K562 (cell line): ENCODE measurements around the gene PDCD6IP. TPM values are rescaled to one million over a fixed set of nuclear protein-coding genes. Genes with fewer than 3 reads are reported as not detected.

Experiments
- EP400 ChIP-seq: fragments of 450-650 bp; IDR thresholded peaks from 2 replicates; pipeline ENCODE4 v1.6.1; 2017; ENCODE audit warnings: antibody characterized with exemption, mild to moderate bottlenecking, moderate library complexity
- FIP1L1 ChIP-seq: fragments of 200-400 bp; formaldehyde crosslinking; IDR thresholded peaks from 2 replicates; pipeline ENCODE4 v1.6.1; 2018; ENCODE audit warnings: mild to moderate bottlenecking, low read depth, low read length; ENCODE audit not compliant: poor library complexity, severe bottlenecking
- GATA2 ChIP-seq: sonication (generic); formaldehyde crosslinking; IDR thresholded peaks from 2 replicates; pipeline ENCODE4 v1.4.0; 2020; ENCODE audit warnings: mild to moderate bottlenecking, missing genetic modification reagents
- IFI16 ChIP-seq: fragments of 250-450 bp; sonication (Bioruptor Pico); IDR thresholded peaks from 2 replicates; pipeline ENCODE4 v2.1.2; 2022; ENCODE audit warnings: mild to moderate bottlenecking, inconsistent platforms
- KAT2B ChIP-seq: IDR thresholded peaks from one replicate; pipeline ENCODE4 v1.6.1; 2012; ENCODE audit warnings: low read depth, mild to moderate bottlenecking, control low read depth, inconsistent platforms, low read length, moderate library complexity
- KDM5B ChIP-seq: fragments of 200-600 bp; sonication (generic); IDR thresholded peaks from 2 replicates; pipeline ENCODE4 v1.6.1; 2012; ENCODE audit warnings: low read depth, mild to moderate bottlenecking, moderate library complexity, low read length, control low read depth, inconsistent platforms; ENCODE audit not compliant: insufficient replicate concordance
- MEF2D ChIP-seq: conservative IDR thresholded peaks from 2 replicates; pipeline ENCODE4 v1.6.1; 2016; ENCODE audit warnings: low read depth, missing genetic modification characterization, missing compliant biosample characterization
- NFXL1 ChIP-seq: fragments of 450-650 bp; formaldehyde crosslinking; IDR thresholded peaks from 2 replicates; pipeline ENCODE4 v1.4.0; 2021; ENCODE audit warnings: mild to moderate bottlenecking
- NR4A1 ChIP-seq, 2 experiments: fragments of 250-450 bp in 1 of 2; fragments of 450-650 bp in 1 of 2; sonication (Bioruptor Pico) in 1 of 2; IDR thresholded peaks; 2 replicates each; pipeline versions ENCODE4 v1.4.0 to v1.6.1; 2016 to 2020; ENCODE audit warnings: mild to moderate bottlenecking in 2 of 2, missing compliant biosample characterization in 1 of 2, missing genetic modification characterization in 1 of 2, moderate library complexity in 1 of 2
- PHB ChIP-seq: fragments of 250-450 bp; sonication (Bioruptor Pico); IDR thresholded peaks from 2 replicates; pipeline ENCODE4 v1.5.0; 2021
- PHF8 ChIP-seq: fragments of 200-600 bp; sonication (generic); IDR thresholded peaks from 2 replicates; pipeline ENCODE4 v1.6.1; 2012; ENCODE audit warnings: mixed run types, mild to moderate bottlenecking, inconsistent platforms, low read length, moderate library complexity, borderline replicate concordance
- PHTF2 ChIP-seq: fragments of 250-450 bp; sonication (Bioruptor Pico); IDR thresholded peaks from 2 replicates; pipeline ENCODE4 v1.5.0; 2021; ENCODE audit warnings: mild to moderate bottlenecking
- POU5F1 ChIP-seq: fragments of 150-350 bp; IDR thresholded peaks from 2 replicates; pipeline ENCODE4 v1.6.1; 2014; ENCODE audit warnings: borderline replicate concordance, low read length, low read depth, mild to moderate bottlenecking; ENCODE audit not compliant: partially characterized antibody
- ZFX ChIP-seq: sonication (generic); formaldehyde crosslinking; IDR thresholded peaks from 2 replicates; pipeline ENCODE4 v1.8.0; 2022; ENCODE audit warnings: mild to moderate bottlenecking, missing genetic modification reagents, moderate library complexity
- ZNF778 ChIP-seq: fragments of 450-650 bp; formaldehyde crosslinking; IDR thresholded peaks from 2 replicates; pipeline ENCODE4 v1.4.0; 2020; ENCODE audit warnings: mild to moderate bottlenecking, moderate library complexity
- polyA plus RNA-seq, 8 experiments: library from polyadenylated mRNA; depleted of rRNA in 4 of 8; stranded (reverse) in 5 of 8; unstranded in 3 of 8; fragments of >200 nt; fragmentation: Nextera tagmentation in 2 of 8; fragmentation: Illumina TruSeq in 1 of 8; extraction: Ambion mirVana in 2 of 8; extraction: Trizol in 1 of 8; gene quantifications; 2 replicates each; pipeline versions ENCODE4 v1.2.1 to v1.2.3, GENCODE V29; 2011 to 2014; ENCODE audit warnings: inconsistent platforms in 1 of 8, missing spikeins in 1 of 8
- total RNA-seq, 7 experiments: library from RNA; depleted of rRNA in 6 of 7; stranded (reverse); fragments of >200 nt in 6 of 7; fragmentation: Illumina TruSeq in 2 of 7; extraction: Trizol in 2 of 7; gene quantifications; 2 replicates each; pipeline versions ENCODE4 v1.2.1 to v1.2.3, GENCODE V29; 2011 to 2021; ENCODE audit warnings: low replicate concordance in 1 of 7
- TF ChIP-seq, protein P1 (sequence below), 2 experiments: fragments of 450-650 bp in 1 of 2; sonication (generic) in 1 of 2; formaldehyde crosslinking in 1 of 2; IDR thresholded peaks in 1 of 2; conservative IDR thresholded peaks in 1 of 2; 2 replicates each; pipeline versions ENCODE4 v1.6.1 to v1.8.1; 2016 to 2023; ENCODE audit warnings: mild to moderate bottlenecking in 2 of 2, moderate library complexity in 2 of 2, inconsistent platforms in 1 of 2, missing genetic modification reagents in 1 of 2
- TF ChIP-seq, protein P2 (sequence below): sonication (generic); formaldehyde crosslinking; IDR thresholded peaks from 2 replicates; pipeline ENCODE4 v1.8.1; 2023; ENCODE audit warnings: mild to moderate bottlenecking, missing genetic modification reagents
- TF ChIP-seq, protein P3 (sequence below): sonication (generic); formaldehyde crosslinking; IDR thresholded peaks from 2 replicates; pipeline ENCODE4 v1.8.0; 2022; ENCODE audit warnings: mild to moderate bottlenecking, missing genetic modification reagents
- TF ChIP-seq, protein P4 (sequence below): sonication (generic); formaldehyde crosslinking; IDR thresholded peaks from 2 replicates; pipeline ENCODE4 v1.5.0; 2020; ENCODE audit warnings: missing genetic modification reagents
- TF ChIP-seq, protein P5 (sequence below): fragments of 200-800 bp; sonication (Bioruptor generic); IDR thresholded peaks from 2 replicates; pipeline ENCODE4 v1.6.1; 2017; ENCODE audit warnings: missing genetic modification characterization, missing compliant biosample characterization

Gene PDCD6IP
- total and polyA plus RNA-seq, 9 of the 15 experiments (the other 6 are each of a cell fraction or from before 2014, with no cell fraction given) = 40.2 to 302 (median 122) TPM

DNA sequence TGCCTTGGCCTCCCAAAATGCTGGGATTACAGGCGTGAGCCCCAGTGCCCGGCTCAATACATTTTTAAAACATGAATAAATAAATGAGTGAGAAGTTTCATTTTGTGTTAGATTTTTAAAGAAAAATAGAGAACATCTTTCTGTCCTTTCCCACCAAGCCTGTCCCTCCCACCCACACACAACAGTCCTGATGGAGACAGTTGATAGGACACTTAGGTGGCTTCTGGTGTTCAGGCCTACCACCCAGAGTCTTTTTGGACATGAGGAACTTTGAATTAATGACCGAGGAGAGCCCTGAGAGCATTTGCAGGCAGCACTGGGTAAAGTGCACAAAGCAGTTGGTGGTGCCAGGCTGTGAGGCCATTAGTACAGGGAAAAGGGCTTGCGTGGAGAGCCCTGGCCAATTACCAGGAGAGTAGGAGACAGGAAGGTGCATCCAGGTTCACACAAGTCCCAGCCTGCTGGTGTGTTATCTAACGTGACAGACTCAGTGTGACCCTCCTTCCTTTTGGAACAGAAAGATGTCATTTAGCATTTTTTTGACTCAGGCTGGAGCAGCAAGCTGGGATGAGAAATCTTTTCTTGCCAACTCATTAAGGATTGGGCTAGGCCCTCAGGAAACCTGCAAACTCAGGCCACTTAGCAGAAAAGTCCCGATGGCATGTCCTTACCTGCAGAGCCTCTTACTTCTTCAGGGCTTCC is 103.6 kb downstream of the PDCD6IP start (continued):
- no peak for TF ChIP-seq ZFX (CRISPR knock-in tag)
- TF ChIP-seq, protein P1, sequence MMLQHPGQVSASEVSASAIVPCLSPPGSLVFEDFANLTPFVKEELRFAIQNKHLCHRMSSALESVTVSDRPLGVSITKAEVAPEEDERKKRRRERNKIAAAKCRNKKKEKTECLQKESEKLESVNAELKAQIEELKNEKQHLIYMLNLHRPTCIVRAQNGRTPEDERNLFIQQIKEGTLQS (IDR thresholded peaks at IDR 0.05) = no peak
- TF ChIP-seq, protein P1 (CRISPR knock-in tag; conservative IDR thresholded peaks at IDR 0.05) = no peak; the same call in 1 of the 2 replicates
- no peak for TF ChIP-seq ZNF778 (CRISPR knock-in tag)
- no peak for TF ChIP-seq FIP1L1
- TF ChIP-seq NFXL1 (CRISPR knock-in tag) = no peak
- TF ChIP-seq POU5F1 = no peak
- TF ChIP-seq, protein P2, sequence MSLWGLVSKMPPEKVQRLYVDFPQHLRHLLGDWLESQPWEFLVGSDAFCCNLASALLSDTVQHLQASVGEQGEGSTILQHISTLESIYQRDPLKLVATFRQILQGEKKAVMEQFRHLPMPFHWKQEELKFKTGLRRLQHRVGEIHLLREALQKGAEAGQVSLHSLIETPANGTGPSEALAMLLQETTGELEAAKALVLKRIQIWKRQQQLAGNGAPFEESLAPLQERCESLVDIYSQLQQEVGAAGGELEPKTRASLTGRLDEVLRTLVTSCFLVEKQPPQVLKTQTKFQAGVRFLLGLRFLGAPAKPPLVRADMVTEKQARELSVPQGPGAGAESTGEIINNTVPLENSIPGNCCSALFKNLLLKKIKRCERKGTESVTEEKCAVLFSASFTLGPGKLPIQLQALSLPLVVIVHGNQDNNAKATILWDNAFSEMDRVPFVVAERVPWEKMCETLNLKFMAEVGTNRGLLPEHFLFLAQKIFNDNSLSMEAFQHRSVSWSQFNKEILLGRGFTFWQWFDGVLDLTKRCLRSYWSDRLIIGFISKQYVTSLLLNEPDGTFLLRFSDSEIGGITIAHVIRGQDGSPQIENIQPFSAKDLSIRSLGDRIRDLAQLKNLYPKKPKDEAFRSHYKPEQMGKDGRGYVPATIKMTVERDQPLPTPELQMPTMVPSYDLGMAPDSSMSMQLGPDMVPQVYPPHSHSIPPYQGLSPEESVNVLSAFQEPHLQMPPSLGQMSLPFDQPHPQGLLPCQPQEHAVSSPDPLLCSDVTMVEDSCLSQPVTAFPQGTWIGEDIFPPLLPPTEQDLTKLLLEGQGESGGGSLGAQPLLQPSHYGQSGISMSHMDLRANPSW (CRISPR knock-in tag) = no peak; the same call in 1 of the 2 replicates
- TF ChIP-seq, protein P3, sequence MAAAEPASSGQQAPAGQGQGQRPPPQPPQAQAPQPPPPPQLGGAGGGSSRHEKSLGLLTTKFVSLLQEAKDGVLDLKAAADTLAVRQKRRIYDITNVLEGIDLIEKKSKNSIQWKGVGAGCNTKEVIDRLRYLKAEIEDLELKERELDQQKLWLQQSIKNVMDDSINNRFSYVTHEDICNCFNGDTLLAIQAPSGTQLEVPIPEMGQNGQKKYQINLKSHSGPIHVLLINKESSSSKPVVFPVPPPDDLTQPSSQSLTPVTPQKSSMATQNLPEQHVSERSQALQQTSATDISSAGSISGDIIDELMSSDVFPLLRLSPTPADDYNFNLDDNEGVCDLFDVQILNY (CRISPR knock-in tag) = no peak
- TF ChIP-seq PHTF2 (CRISPR knock-in tag) = no peak
- TF ChIP-seq MEF2D = 0 out of 2 replicates have a peak, but pooled peaks have one; percentile 32
- no peak for TF ChIP-seq NR4A1 (CRISPR knock-in tag; IDR thresholded peaks at IDR 0.05)
- 0 out of 2 replicates have a peak, but pooled peaks have one; percentile 83 for TF ChIP-seq NR4A1 (tag; IDR thresholded peaks at IDR 0.05)
- no peak for TF ChIP-seq EP400
- TF ChIP-seq IFI16 = no peak
- TF ChIP-seq, protein P4, sequence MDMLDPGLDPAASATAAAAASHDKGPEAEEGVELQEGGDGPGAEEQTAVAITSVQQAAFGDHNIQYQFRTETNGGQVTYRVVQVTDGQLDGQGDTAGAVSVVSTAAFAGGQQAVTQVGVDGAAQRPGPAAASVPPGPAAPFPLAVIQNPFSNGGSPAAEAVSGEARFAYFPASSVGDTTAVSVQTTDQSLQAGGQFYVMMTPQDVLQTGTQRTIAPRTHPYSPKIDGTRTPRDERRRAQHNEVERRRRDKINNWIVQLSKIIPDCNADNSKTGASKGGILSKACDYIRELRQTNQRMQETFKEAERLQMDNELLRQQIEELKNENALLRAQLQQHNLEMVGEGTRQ = no peak
- TF ChIP-seq KDM5B = no peak
- TF ChIP-seq PHF8 = no peak; the same call in 1 of the 2 replicates
- TF ChIP-seq, protein P5, sequence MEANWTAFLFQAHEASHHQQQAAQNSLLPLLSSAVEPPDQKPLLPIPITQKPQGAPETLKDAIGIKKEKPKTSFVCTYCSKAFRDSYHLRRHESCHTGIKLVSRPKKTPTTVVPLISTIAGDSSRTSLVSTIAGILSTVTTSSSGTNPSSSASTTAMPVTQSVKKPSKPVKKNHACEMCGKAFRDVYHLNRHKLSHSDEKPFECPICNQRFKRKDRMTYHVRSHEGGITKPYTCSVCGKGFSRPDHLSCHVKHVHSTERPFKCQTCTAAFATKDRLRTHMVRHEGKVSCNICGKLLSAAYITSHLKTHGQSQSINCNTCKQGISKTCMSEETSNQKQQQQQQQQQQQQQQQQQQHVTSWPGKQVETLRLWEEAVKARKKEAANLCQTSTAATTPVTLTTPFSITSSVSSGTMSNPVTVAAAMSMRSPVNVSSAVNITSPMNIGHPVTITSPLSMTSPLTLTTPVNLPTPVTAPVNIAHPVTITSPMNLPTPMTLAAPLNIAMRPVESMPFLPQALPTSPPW (CRISPR knock-in tag) = no peak
- TF ChIP-seq GATA2 = peak; percentile 31; the same call in 1 of the 2 replicates
- TF ChIP-seq KAT2B = no peak
- TF ChIP-seq PHB (CRISPR knock-in tag) = no peak
